ENCODE results near the gene CARD11. TPM values are rescaled to one million over a fixed set of nuclear protein-coding genes. Genes with fewer than 3 reads are reported as not detected.

The CARD11 gene
- polyA plus RNA-seq, 1 of the 3 experiments (the other 2 are of a cell fraction): not detected

GRCh38 chr7:3033136-3033535 lies 10.5 kb downstream of the CARD11 start (continued):
- TF ChIP-seq IRF3 (IDR thresholded peaks at IDR 0.05; ENCODE audit: low read depth, low read length) (no peak), USF1 (IDR thresholded peaks at IDR 0.05; ENCODE audit: borderline replicate concordance, low read depth) (no peak), JUND (IDR thresholded peaks at IDR 0.05) (no peak), MAX (IDR thresholded peaks at IDR 0.05; ENCODE audit: low read depth) (no peak), FOSL2 (IDR thresholded peaks at IDR 0.05; ENCODE audit: borderline replicate concordance, low read depth) (no peak)

GRCh38 chr7:3032256-3032655 lies 11.4 kb downstream of the CARD11 start:
- H3K27ac ChIP-seq (ENCODE audit: low read depth in 2 of 2, low read length in 1 of 2): no peak overlapping the region
- H3F3A ChIP-seq (replicated peaks; ENCODE audit: insufficient read depth): no peaks in the 10 kb centered on the region
- H2AFZ ChIP-seq (ENCODE audit: low read depth): no peak overlapping the region
- no peak overlapping the region for H3K4me3 ChIP-seq (ENCODE audit: low read depth in 2 of 2, low read length in 1 of 2)
- no peaks in the 10 kb centered on the region for H4K20me1 ChIP-seq (ENCODE audit: insufficient read depth)
- CTCF ChIA-PET: interaction anchor here (1.2 to 1.5 kb wide), 2 partner anchors 35 to 57 kb away, joined by 3 read pairs; no protein-coding TSS in a partner anchor
- H3K4me1 ChIP-seq (ENCODE audit: control insufficient read depth in 1 of 2, insufficient read depth in 2 of 2, low read depth in 1 of 2, low read length in 1 of 2): peaks cover 0 to 22% of the 10 kb centered on the region in 2 experiments; a peak in 2 of 4 replicates
- POLR2A ChIA-PET: no interaction called here
- no peak overlapping the region for H3K9ac ChIP-seq
- TF ChIP-seq SMC3 (IDR thresholded peaks at IDR 0.05; ENCODE audit: low read depth, low read length) (no peak), TEAD4 (IDR thresholded peaks at IDR 0.05; ENCODE audit: borderline replicate concordance, insufficient read depth) (no peak), RFX5 (IDR thresholded peaks at IDR 0.05; ENCODE audit: low read length) (no peak), PBX3 (IDR thresholded peaks at IDR 0.05) (no peak)
- H3K27me3 ChIP-seq (ENCODE audit: insufficient read depth): no peaks in the 10 kb centered on the region
- DNase-seq: no peak
- no peak overlapping the region for H3K4me2 ChIP-seq
- H3K9me2 ChIP-seq: no peaks in the 10 kb centered on the region
- no peaks in the 10 kb centered on the region for H3K36me3 ChIP-seq (replicated peaks in 1 of 2; ENCODE audit: control insufficient read depth in 1 of 2, insufficient read depth in 2 of 2, low read length in 1 of 2)
- H3K79me2 ChIP-seq (ENCODE audit: insufficient read depth): no peaks in the 10 kb centered on the region
- WGBS (ENCODE audit: low lambda C conversion rate): 56% methylated on average over 4 of the region's 4 CpGs
- H3K9me3 ChIP-seq: no peaks in the 10 kb centered on the region

GRCh38 chr7:3029138-3029537 lies 14.5 kb downstream of the CARD11 start:
- no peak overlapping the region for H2AFZ ChIP-seq (ENCODE audit: low read depth)
- H3K27ac ChIP-seq (ENCODE audit: low read depth in 2 of 2, low read length in 1 of 2): peak overlapping the region in 1 of 2 experiments; percentile 99; a peak in 2 of 4 replicates
- H3K27me3 ChIP-seq (ENCODE audit: insufficient read depth): no peaks in the 10 kb centered on the region
- H3K9me2 ChIP-seq: no peaks in the 10 kb centered on the region
- H3F3A ChIP-seq (replicated peaks; ENCODE audit: insufficient read depth): no peaks in the 10 kb centered on the region
- no peaks in the 10 kb centered on the region for H4K20me1 ChIP-seq (ENCODE audit: insufficient read depth)
- POLR2A ChIA-PET: interaction anchor here (0.9 to 3.2 kb wide), 6 partner anchors 32 to 139 kb away, joined by 3 to 63 read pairs (median 4); no protein-coding TSS in a partner anchor
- no peaks in the 10 kb centered on the region for H3K36me3 ChIP-seq (replicated peaks in 1 of 2; ENCODE audit: control insufficient read depth in 1 of 2, insufficient read depth in 2 of 2, low read length in 1 of 2)
- H3K9ac ChIP-seq: no peak overlapping the region
- DNase-seq: no peak
- no peaks in the 10 kb centered on the region for H3K79me2 ChIP-seq (ENCODE audit: insufficient read depth)
- peaks cover 0 to 28% of the 10 kb centered on the region in 2 experiments; a peak in 2 of 4 replicates for H3K4me1 ChIP-seq (ENCODE audit: control insufficient read depth in 1 of 2, insufficient read depth in 2 of 2, low read depth in 1 of 2, low read length in 1 of 2)
- H3K9me3 ChIP-seq: no peaks in the 10 kb centered on the region
- no peak overlapping the region for H3K4me2 ChIP-seq
- CTCF ChIA-PET: interaction anchor here (0.8 to 2.8 kb wide), 12 partner anchors 11 to 273 kb away, joined by 3 to 11 read pairs (median 6); partner anchors contain the start of gene SDK1
- WGBS (ENCODE audit: low lambda C conversion rate): 54% methylated on average over 9 of the region's 9 CpGs
- H3K4me3 ChIP-seq (ENCODE audit: low read depth in 2 of 2, low read length in 1 of 2): no peak overlapping the region
- TF ChIP-seq MAX (IDR thresholded peaks at IDR 0.05; ENCODE audit: low read depth) (no peak), CTCF (IDR thresholded peaks at IDR 0.05) (no peak), RCOR1 (IDR thresholded peaks at IDR 0.05; ENCODE audit: low read length) (no peak), PBX3 (IDR thresholded peaks at IDR 0.05) (no peak), REST (IDR thresholded peaks at IDR 0.05; ENCODE audit: low read depth, low read length) (no peak), GABPA (IDR thresholded peaks at IDR 0.05; ENCODE audit: low read depth) (no peak), EP300 (IDR thresholded peaks at IDR 0.05; ENCODE audit: borderline replicate concordance in 1 of 2, low read depth in 1 of 2, low read length in 1 of 2) (no peak)

All from SK-N-SH (cell line).